A549 (cell line): Measurements from ENCODE around the gene DNAJC5G. TPM values are rescaled to one million over a fixed set of nuclear protein-coding genes. Genes with fewer than 3 reads are reported as not detected.

Source experiments
- ATAC-seq, 2 experiments: fragments of 200-7000 bp in 1 of 2; fragments of >200 bp in 1 of 2; cut with Nextera tagmentation in 1 of 2; cut with Tn5 transposase in 1 of 2; 3 replicates each; pipeline versions ENCODE4 v1.8.0 to v1.9.1; 2018 to 2020; ENCODE audit warnings: mild to moderate bottlenecking in 1 of 2, moderate library complexity in 1 of 2
- CTCF ChIA-PET: fragments of 300-600 bp; sonication (Branson Sonifier 250); formaldehyde crosslinking; extraction: SDS; loops from one replicate; lab custom pipeline; 2021; ENCODE audit warnings: antibody characterized with exemption, inconsistent platforms; lab: Yijun Ruan, JAX
- POLR2A ChIA-PET: fragments of 350-600 bp; formaldehyde crosslinking; extraction: SDS; loops from one replicate; lab custom pipeline; 2021; ENCODE audit warnings: antibody characterized with exemption, inconsistent platforms; lab: Yijun Ruan, JAX
- DNase-seq, 2 experiments: peaks; one replicate each; pipeline versions ENCODE4 v3.0.0 to v3.0.0-alpha.2; 2011 to 2016; ENCODE audit warnings: low read depth in 1 of 2, low spot score in 1 of 2
- FAIRE-seq: peaks from 2 replicates; lab custom pipeline; 2011; peaks lifted over from hg19 to GRCh38; lab: Jason Lieb, UNC
- H3K27ac ChIP-seq, 2 experiments: fragments of >200 bp; sonication (Bioruptor Twin); formaldehyde crosslinking; 3 replicates each; pipeline ENCODE4 v1.5.1; 2016 to 2017
- H3K4me1 ChIP-seq: fragments of >200 bp; sonication (Bioruptor Twin); formaldehyde crosslinking; 3 replicates; pipeline ENCODE4 v1.6.1; 2016
- H3K4me2 ChIP-seq: fragments of >200 bp; sonication (Bioruptor Twin); formaldehyde crosslinking; 3 replicates; pipeline ENCODE4 v1.6.1; 2016
- H3K4me3 ChIP-seq: fragments of >200 bp; sonication (Bioruptor Twin); formaldehyde crosslinking; 3 replicates; pipeline ENCODE4 v1.5.1; 2016
- H3K9me3 ChIP-seq: fragments of >200 bp; sonication (Bioruptor Twin); formaldehyde crosslinking; 3 replicates; pipeline ENCODE4 v1.6.1; 2016
- CBX8 ChIP-seq: fragments of 200-600 bp; sonication (generic); IDR thresholded peaks from 2 replicates; pipeline ENCODE4 v1.6.1; 2016
- CEBPB ChIP-seq, 2 experiments: fragments of >200 bp in 1 of 2; sonication (Bioruptor Twin) in 1 of 2; formaldehyde crosslinking in 1 of 2; IDR thresholded peaks; 2 replicates each; pipeline ENCODE4 v1.6.1; 2012 to 2016
- CHD4 ChIP-seq: fragments of 200-600 bp; sonication (generic); IDR thresholded peaks from 2 replicates; pipeline ENCODE4 v1.6.1; 2016; ENCODE audit warnings: antibody characterized with exemption, mild to moderate bottlenecking, borderline replicate concordance
- CTCF ChIP-seq: fragments of >200 bp; sonication (Bioruptor Twin); formaldehyde crosslinking; IDR thresholded peaks from 3 replicates; pipeline ENCODE4 v1.5.1; 2016
- EHF ChIP-seq: fragments of 250-450 bp; sonication (Bioruptor Pico); IDR thresholded peaks from 2 replicates; pipeline ENCODE4 v1.5.0; 2020; ENCODE audit warnings: mild to moderate bottlenecking
- FOXS1 ChIP-seq: fragments of 250-450 bp; sonication (Bioruptor Pico); IDR thresholded peaks from 2 replicates; pipeline ENCODE4 v1.5.0; 2020; ENCODE audit warnings: mild to moderate bottlenecking, moderate library complexity
- HDAC2 ChIP-seq: fragments of 200-600 bp; sonication (generic); IDR thresholded peaks from 2 replicates; pipeline ENCODE4 v1.6.1; 2016
- HMGXB4 ChIP-seq: fragments of 250-450 bp; sonication (Bioruptor Pico); IDR thresholded peaks from 2 replicates; pipeline ENCODE4 v1.5.0; 2021; ENCODE audit warnings: mild to moderate bottlenecking, moderate library complexity, borderline replicate concordance
- HOXB5 ChIP-seq: fragments of 250-450 bp; sonication (Bioruptor Pico); IDR thresholded peaks from 2 replicates; pipeline ENCODE4 v1.5.0; 2020; ENCODE audit warnings: mild to moderate bottlenecking, moderate library complexity
- JUNB ChIP-seq: fragments of >200 bp; sonication (Bioruptor Twin); formaldehyde crosslinking; IDR thresholded peaks from 2 replicates; pipeline ENCODE4 v1.6.1; 2016
- MYC ChIP-seq: IDR thresholded peaks from 2 replicates; pipeline ENCODE4 v1.6.1; 2012; ENCODE audit warnings: mild to moderate bottlenecking, inconsistent platforms, low read length, improper control_type of control experiment, borderline replicate concordance
- NR3C1 ChIP-seq: fragments of >200 bp; sonication (Bioruptor Twin); formaldehyde crosslinking; IDR thresholded peaks from 3 replicates; pipeline ENCODE4 v1.6.1; 2017
- POLR2A ChIP-seq: IDR thresholded peaks from 2 replicates; pipeline ENCODE4 v1.6.1; 2012; ENCODE audit warnings: mild to moderate bottlenecking, low read length
- RARB ChIP-seq: fragments of 250-450 bp; sonication (Bioruptor Pico); IDR thresholded peaks from 2 replicates; pipeline ENCODE4 v1.8.0; 2021; ENCODE audit warnings: mild to moderate bottlenecking, moderate library complexity
- RNF2 ChIP-seq: fragments of 200-600 bp; sonication (generic); IDR thresholded peaks from 2 replicates; pipeline ENCODE4 v1.6.1; 2016; ENCODE audit warnings: low read depth, mild to moderate bottlenecking, antibody characterized with exemption, moderate library complexity, borderline replicate concordance
- SREBF2 ChIP-seq: fragments of 450-650 bp; IDR thresholded peaks from 2 replicates; pipeline ENCODE4 v1.6.1; 2014; ENCODE audit warnings: mild to moderate bottlenecking, moderate library complexity
- ZC3H11A ChIP-seq: fragments of 450-650 bp; IDR thresholded peaks from 2 replicates; pipeline ENCODE4 v1.6.1; 2014; ENCODE audit warnings: antibody characterized with exemption, mild to moderate bottlenecking
- ZNF302 ChIP-seq: fragments of 250-450 bp; sonication (Bioruptor Pico); IDR thresholded peaks from 2 replicates; pipeline ENCODE4 v1.9.0; 2021; ENCODE audit warnings: inconsistent platforms, mild to moderate bottlenecking, moderate library complexity
- ZSCAN20 ChIP-seq: fragments of 250-450 bp; sonication (Bioruptor Pico); IDR thresholded peaks from 2 replicates; pipeline ENCODE4 v1.8.0; 2022; ENCODE audit warnings: mild to moderate bottlenecking, moderate library complexity
- WGBS: methylation state at CpG from one replicate; pipeline ENCODE4 v1.1.6; 2017; ENCODE audit errors: missing lambda C conversion rate; 5-methylcytosine and 5-hydroxymethylcytosine counted together
- polyA plus RNA-seq, 4 experiments: library from polyadenylated mRNA; depleted of rRNA in 3 of 4; stranded (reverse); fragments of >200 nt; fragmentation: RNase III in 1 of 4; extraction: RNeasy Plus Mini Kit Qiagen cat#74134 plus additional on column Dnase treatment in 1 of 4; gene quantifications; 2 replicates in 3 of 4; 3 replicates in 1 of 4; pipeline ENCODE4 v1.2.3, GENCODE V29; 2011 to 2017
- TF ChIP-seq, protein P1 (sequence below): IDR thresholded peaks from 2 replicates; pipeline ENCODE4 v1.6.1; 2012
- TF ChIP-seq, protein P2 (sequence below): fragments of 200-600 bp; sonication (generic); IDR thresholded peaks from 2 replicates; pipeline ENCODE4 v1.6.1; 2016; ENCODE audit warnings: antibody characterized with exemption, mild to moderate bottlenecking, moderate library complexity

DNAJC5G gene
- polyA plus RNA-seq, 2 of the 4 experiments (the other 2 are of a cell fraction): not detected

DNA sequence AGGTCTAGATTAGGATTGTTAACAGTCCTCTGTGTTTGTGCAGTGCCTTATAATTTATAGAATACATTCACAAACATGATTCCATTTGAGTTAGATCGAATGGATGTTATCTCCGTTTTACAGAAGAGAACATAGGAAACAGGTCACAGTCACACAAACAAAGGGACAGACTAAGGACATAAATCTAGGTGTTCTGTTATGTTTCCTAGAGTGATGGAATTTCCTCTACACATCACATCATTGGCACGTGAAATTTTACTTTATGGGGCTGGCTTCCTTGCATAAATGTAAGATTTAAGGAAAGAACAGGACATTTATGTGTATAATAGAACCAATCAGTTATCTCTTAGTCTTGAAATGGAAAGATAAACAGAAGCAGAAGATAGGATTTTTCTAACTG is 13.4 kb downstream of the DNAJC5G start:
- ATAC-seq: no peak
- POLR2A ChIA-PET: no interaction called here
- TF ChIP-seq EHF (CRISPR knock-in tag): no peak
- TF ChIP-seq RARB (CRISPR knock-in tag): no peak
- TF ChIP-seq HOXB5: no peak
- TF ChIP-seq FOXS1 (CRISPR knock-in tag): no peak
- no peak for TF ChIP-seq NR3C1
- no peak for TF ChIP-seq ZC3H11A
- no peak for DNase-seq
- WGBS: 58% methylated on average over 3 of the region's 3 CpGs
- Histone ChIP-seq H3K4me1 (peaks cover 23% of the 10 kb centered on the region), H3K27ac (no peak overlapping the region), H3K4me3 (no peak overlapping the region), H3K4me2 (no peak overlapping the region), H3K9me3 (no peaks in the 10 kb centered on the region)
- CTCF ChIA-PET: interaction anchor here (0.9 to 20.5 kb wide), 9 partner anchors 8 to 320 kb away, joined by 3 to 394 read pairs (median 4); partner anchors contain the start of genes DNAJC5G, KHK, SLC30A3 and TRIM54
- peak; percentile 28 for FAIRE-seq

DNA sequence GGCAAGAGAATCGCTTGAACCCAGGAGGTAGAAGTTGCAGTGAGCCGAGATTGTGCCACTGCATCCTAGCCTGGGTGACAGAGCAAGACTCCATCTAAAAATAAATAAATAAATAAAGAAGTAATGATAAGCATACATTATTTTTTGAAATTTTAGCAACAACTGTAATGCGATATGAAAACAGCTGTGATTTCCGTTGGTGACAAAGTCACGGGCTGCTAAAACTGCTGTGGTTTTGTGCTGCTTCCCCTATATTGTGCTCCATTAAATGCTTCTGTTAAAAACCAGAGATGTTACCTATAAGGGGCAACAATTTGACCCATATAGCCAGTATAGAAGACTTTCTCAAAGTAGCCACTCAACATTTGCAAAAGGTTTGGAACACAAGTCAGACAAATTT is 15.3 kb downstream of the DNAJC5G start:
- Histone ChIP-seq H3K9me3 (no peaks in the 10 kb centered on the region), H3K4me3 (no peak overlapping the region), H3K4me1 (peaks cover 36% of the 10 kb centered on the region), H3K27ac (no peak overlapping the region), H3K4me2 (no peak overlapping the region)
- POLR2A ChIA-PET: no interaction called here
- no peak for ATAC-seq
- CTCF ChIA-PET: interaction anchor here (0.6 to 20.5 kb wide), 9 partner anchors 8 to 329 kb away, joined by 3 to 394 read pairs (median 13); partner anchors contain the start of genes DNAJC5G, SLC30A3 and TRIM54
- DNase-seq: no peak
- no peak for FAIRE-seq
- TF ChIP-seq MYC (no peak), RNF2 (no peak), CTCF (no peak), HMGXB4 (no peak), CEBPB (IDR thresholded peaks at IDR 0.05) (no peak), ZSCAN20 (CRISPR knock-in tag) (no peak), HDAC2 (no peak), HOXB5 (no peak), ZNF302 (CRISPR knock-in tag) (no peak), SREBF2 (no peak), CBX8 (no peak), JUNB (no peak), RARB (CRISPR knock-in tag) (no peak), POLR2A (no peak), CHD4 (no peak)
- TF ChIP-seq, protein P1, sequence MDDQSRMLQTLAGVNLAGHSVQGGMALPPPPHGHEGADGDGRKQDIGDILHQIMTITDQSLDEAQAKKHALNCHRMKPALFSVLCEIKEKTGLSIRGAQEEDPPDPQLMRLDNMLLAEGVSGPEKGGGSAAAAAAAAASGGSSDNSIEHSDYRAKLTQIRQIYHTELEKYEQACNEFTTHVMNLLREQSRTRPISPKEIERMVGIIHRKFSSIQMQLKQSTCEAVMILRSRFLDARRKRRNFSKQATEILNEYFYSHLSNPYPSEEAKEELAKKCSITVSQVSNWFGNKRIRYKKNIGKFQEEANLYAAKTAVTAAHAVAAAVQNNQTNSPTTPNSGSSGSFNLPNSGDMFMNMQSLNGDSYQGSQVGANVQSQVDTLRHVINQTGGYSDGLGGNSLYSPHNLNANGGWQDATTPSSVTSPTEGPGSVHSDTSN: no peak
- TF ChIP-seq, protein P2, sequence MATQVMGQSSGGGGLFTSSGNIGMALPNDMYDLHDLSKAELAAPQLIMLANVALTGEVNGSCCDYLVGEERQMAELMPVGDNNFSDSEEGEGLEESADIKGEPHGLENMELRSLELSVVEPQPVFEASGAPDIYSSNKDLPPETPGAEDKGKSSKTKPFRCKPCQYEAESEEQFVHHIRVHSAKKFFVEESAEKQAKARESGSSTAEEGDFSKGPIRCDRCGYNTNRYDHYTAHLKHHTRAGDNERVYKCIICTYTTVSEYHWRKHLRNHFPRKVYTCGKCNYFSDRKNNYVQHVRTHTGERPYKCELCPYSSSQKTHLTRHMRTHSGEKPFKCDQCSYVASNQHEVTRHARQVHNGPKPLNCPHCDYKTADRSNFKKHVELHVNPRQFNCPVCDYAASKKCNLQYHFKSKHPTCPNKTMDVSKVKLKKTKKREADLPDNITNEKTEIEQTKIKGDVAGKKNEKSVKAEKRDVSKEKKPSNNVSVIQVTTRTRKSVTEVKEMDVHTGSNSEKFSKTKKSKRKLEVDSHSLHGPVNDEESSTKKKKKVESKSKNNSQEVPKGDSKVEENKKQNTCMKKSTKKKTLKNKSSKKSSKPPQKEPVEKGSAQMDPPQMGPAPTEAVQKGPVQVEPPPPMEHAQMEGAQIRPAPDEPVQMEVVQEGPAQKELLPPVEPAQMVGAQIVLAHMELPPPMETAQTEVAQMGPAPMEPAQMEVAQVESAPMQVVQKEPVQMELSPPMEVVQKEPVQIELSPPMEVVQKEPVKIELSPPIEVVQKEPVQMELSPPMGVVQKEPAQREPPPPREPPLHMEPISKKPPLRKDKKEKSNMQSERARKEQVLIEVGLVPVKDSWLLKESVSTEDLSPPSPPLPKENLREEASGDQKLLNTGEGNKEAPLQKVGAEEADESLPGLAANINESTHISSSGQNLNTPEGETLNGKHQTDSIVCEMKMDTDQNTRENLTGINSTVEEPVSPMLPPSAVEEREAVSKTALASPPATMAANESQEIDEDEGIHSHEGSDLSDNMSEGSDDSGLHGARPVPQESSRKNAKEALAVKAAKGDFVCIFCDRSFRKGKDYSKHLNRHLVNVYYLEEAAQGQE: no peak
- WGBS: 96% methylated on average over 5 of the region's 5 CpGs
